Fibroblast of lung (primary cell): ENCODE results near the gene PKNOX2.

Source experiments
- CTCF ChIP-seq, 2 donors: IDR thresholded peaks in 1 of 2; conservative IDR thresholded peaks in 1 of 2; 1 replicate in 1 of 2; 2 replicates in 1 of 2; pipeline ENCODE4 v1.5.1; 2011 to 2012; ENCODE audit warnings: low read length in 2 of 2, control low read depth in 1 of 2, inconsistent platforms in 1 of 2, low read depth in 1 of 2, mild to moderate bottlenecking in 1 of 2
- EZH2 ChIP-seq: IDR thresholded peaks from 2 replicates; pipeline ENCODE4 v1.5.1; 2012; ENCODE audit warnings: low read length, control low read depth, mild to moderate bottlenecking; ENCODE audit errors: missing control alignments

GRCh38 chr11:125376117-125376516 is 211.6 kb downstream of the PKNOX2 start:
- TF ChIP-seq CTCF (conservative IDR thresholded peaks at IDR 0.05 in 1 of 2, IDR thresholded peaks at IDR 0.05 in 1 of 2; ENCODE audit: low read depth in 1 of 2, low read length in 2 of 2) (no peak), EZH2 (no peak)
